Measurements from ENCODE around the gene TMEM150A.
"Not testable (repeated sequence)": the region's sequence is repeated elsewhere in the genome, so short reads cannot be mapped to it uniquely, and the experiment has no call there.

The TMEM150A gene

DNA sequence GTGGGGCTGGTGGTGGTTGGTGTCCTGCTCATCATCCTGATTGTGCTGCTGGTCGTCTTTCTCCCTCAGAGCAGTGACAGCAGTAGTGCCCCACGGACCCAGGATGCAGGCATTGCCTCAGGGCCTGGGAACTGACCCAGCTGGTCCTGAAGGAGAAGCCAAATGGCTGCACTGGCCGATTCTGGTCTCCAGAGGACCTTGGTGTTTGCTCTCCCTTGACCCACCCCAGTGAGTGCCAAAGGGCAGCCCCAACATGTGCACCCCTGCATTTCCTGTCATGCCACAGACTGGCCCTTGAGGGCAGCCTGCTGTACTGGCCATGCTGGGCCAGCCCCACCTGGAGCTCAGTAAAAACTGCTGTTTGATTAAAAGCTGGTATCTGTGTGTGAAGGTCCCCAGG lies 9.5 kb downstream of the TMEM150A start:
- peaks cover 15% of the 10 kb centered on the region for H3K79me2 ChIP-seq (ENCODE audit: insufficient read depth, low read length)
- H3F3A ChIP-seq (ENCODE audit: insufficient read depth): no peaks in the 10 kb centered on the region
- no peak overlapping the region for H3K9ac ChIP-seq (ENCODE audit: low read length)
- no peak overlapping the region for H3K4me2 ChIP-seq (ENCODE audit: low read depth, low read length, poor library complexity, severe bottlenecking)
- H3K9me2 ChIP-seq (replicated peaks; ENCODE audit: insufficient read depth, low read length): no peaks in the 10 kb centered on the region
- H3K36me3 ChIP-seq (ENCODE audit: low read length): no peaks in the 10 kb centered on the region
- no peaks in the 10 kb centered on the region for H3K27me3 ChIP-seq (ENCODE audit: low read length)
- H3K4me3 ChIP-seq (ENCODE audit: insufficient read depth, low read length, poor library complexity, severe bottlenecking): no peak overlapping the region
- no peaks in the 10 kb centered on the region for H4K20me1 ChIP-seq (ENCODE audit: low read depth, low read length)
- H3K27ac ChIP-seq (ENCODE audit: low read depth, low read length): no peak overlapping the region
- H3K9me3 ChIP-seq (ENCODE audit: insufficient read depth, low read length): no peaks in the 10 kb centered on the region
- TF ChIP-seq, protein P1, sequence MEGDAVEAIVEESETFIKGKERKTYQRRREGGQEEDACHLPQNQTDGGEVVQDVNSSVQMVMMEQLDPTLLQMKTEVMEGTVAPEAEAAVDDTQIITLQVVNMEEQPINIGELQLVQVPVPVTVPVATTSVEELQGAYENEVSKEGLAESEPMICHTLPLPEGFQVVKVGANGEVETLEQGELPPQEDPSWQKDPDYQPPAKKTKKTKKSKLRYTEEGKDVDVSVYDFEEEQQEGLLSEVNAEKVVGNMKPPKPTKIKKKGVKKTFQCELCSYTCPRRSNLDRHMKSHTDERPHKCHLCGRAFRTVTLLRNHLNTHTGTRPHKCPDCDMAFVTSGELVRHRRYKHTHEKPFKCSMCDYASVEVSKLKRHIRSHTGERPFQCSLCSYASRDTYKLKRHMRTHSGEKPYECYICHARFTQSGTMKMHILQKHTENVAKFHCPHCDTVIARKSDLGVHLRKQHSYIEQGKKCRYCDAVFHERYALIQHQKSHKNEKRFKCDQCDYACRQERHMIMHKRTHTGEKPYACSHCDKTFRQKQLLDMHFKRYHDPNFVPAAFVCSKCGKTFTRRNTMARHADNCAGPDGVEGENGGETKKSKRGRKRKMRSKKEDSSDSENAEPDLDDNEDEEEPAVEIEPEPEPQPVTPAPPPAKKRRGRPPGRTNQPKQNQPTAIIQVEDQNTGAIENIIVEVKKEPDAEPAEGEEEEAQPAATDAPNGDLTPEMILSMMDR (IDR thresholded peaks at IDR 0.05; ENCODE audit: insufficient read depth, low read length, poor library complexity, severe bottlenecking): no peak
- TF ChIP-seq EZH2phosphoT487 (conservative IDR thresholded peaks at IDR 0.05; ENCODE audit: low read length): no peak
- H2AFZ ChIP-seq (ENCODE audit: low read depth, low read length, severe bottlenecking): no peak overlapping the region

DNA sequence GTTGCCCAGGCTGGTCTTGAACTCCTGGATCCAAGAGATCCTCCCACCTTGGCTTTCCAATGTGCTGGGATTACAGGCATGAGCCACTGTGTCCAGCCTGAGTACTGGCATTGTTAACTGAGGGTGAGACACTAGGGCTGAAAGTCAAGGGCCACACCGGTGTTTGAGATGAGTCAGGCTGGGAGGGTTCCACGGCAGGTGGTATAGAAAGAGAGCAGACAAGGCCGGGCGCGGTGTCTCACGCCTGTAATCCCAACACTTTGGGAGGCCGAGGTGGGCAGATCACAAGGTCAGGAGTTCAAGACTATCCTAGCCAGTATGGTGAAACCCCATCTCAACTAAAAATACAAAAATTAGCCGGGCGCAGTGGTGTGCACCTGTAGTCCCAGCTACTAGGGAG lies 10.2 kb downstream of the TMEM150A start:
- H3K9ac ChIP-seq (ENCODE audit: low read length); H3K9me2 ChIP-seq (replicated peaks; ENCODE audit: insufficient read depth, low read length); H3F3A ChIP-seq (ENCODE audit: insufficient read depth); H3K4me2 ChIP-seq (ENCODE audit: low read depth, low read length, poor library complexity, severe bottlenecking); H3K27ac ChIP-seq (ENCODE audit: low read depth, low read length); H2AFZ ChIP-seq (ENCODE audit: low read depth, low read length, severe bottlenecking); H3K4me3 ChIP-seq (ENCODE audit: insufficient read depth, low read length, poor library complexity, severe bottlenecking); H3K36me3 ChIP-seq (ENCODE audit: low read length); H3K27me3 ChIP-seq (ENCODE audit: low read length); H4K20me1 ChIP-seq (ENCODE audit: low read depth, low read length); H3K9me3 ChIP-seq (ENCODE audit: insufficient read depth, low read length): not testable (repeated sequence)
- peaks cover 15% of the 10 kb centered on the region for H3K79me2 ChIP-seq (ENCODE audit: insufficient read depth, low read length)

DNA sequence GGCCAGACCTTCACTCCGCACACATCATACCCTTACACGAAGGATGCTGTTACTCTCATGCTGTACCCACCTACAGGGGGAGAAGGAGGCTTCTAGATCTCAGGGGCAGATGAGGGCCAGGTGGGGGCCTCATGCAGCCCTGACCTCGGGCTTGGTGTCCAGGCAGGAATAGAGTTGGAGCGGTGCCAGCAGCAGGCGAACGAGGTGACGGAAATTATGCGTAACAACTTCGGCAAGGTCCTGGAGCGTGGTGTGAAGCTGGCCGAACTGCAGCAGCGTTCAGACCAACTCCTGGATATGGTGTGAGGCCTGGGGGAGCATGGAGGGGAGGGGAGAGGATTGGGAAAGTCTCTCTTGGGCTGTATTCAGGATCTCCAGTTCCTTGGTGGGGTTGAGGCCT lies 10.9 kb downstream of the TMEM150A start:
- no peak overlapping the region for H3K9ac ChIP-seq (ENCODE audit: low read length)
- H3K9me3 ChIP-seq (ENCODE audit: insufficient read depth, low read length): no peaks in the 10 kb centered on the region
- H3K27me3 ChIP-seq (ENCODE audit: low read length): no peaks in the 10 kb centered on the region
- H3K27ac ChIP-seq (ENCODE audit: low read depth, low read length): no peak overlapping the region
- no peaks in the 10 kb centered on the region for H3K36me3 ChIP-seq (ENCODE audit: low read length)
- no peak overlapping the region for H3K4me3 ChIP-seq (ENCODE audit: insufficient read depth, low read length, poor library complexity, severe bottlenecking)
- TF ChIP-seq, protein P1 (IDR thresholded peaks at IDR 0.05; ENCODE audit: insufficient read depth, low read length, poor library complexity, severe bottlenecking): no peak
- TF ChIP-seq EZH2phosphoT487 (conservative IDR thresholded peaks at IDR 0.05; ENCODE audit: low read length): no peak
- no peaks in the 10 kb centered on the region for H4K20me1 ChIP-seq (ENCODE audit: low read depth, low read length)
- no peaks in the 10 kb centered on the region for H3K9me2 ChIP-seq (replicated peaks; ENCODE audit: insufficient read depth, low read length)
- peaks cover 9% of the 10 kb centered on the region for H3K79me2 ChIP-seq (ENCODE audit: insufficient read depth, low read length)
- H3F3A ChIP-seq (ENCODE audit: insufficient read depth): no peaks in the 10 kb centered on the region
- no peak overlapping the region for H2AFZ ChIP-seq (ENCODE audit: low read depth, low read length, severe bottlenecking)
- H3K4me2 ChIP-seq (ENCODE audit: low read depth, low read length, poor library complexity, severe bottlenecking): no peak overlapping the region

DNA sequence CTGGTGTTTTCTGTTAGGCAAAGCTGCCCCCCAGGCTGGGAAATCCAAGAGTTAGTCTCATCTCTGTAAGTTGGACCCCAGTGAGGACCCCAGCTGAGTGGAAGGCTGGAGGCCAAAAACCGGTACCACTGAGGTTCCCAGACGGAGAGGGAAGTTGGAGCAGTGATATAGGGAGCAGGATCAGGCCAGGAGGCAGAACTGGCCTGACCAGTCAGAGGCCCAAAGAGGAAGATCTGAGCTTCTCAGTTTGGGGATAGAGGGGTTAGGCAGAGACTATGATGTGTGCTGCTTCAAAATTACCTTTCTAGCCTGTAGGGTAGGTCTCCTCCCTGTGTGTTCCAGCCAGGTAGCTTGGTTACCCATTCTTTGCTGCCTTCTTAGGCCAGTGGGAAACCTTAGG lies 11.5 kb downstream of the TMEM150A start:
- H3F3A ChIP-seq (ENCODE audit: insufficient read depth): no peaks in the 10 kb centered on the region
- no peak overlapping the region for H3K4me2 ChIP-seq (ENCODE audit: low read depth, low read length, poor library complexity, severe bottlenecking)
- peaks cover 3% of the 10 kb centered on the region; the same call in 1 of the 2 replicates for H3K79me2 ChIP-seq (ENCODE audit: insufficient read depth, low read length)
- H3K27ac ChIP-seq (ENCODE audit: low read depth, low read length): no peak overlapping the region
- no peak overlapping the region for H2AFZ ChIP-seq (ENCODE audit: low read depth, low read length, severe bottlenecking)
- no peaks in the 10 kb centered on the region for H3K9me3 ChIP-seq (ENCODE audit: insufficient read depth, low read length)
- no peaks in the 10 kb centered on the region for H3K36me3 ChIP-seq (ENCODE audit: low read length)
- no peaks in the 10 kb centered on the region for H3K27me3 ChIP-seq (ENCODE audit: low read length)
- H4K20me1 ChIP-seq (ENCODE audit: low read depth, low read length): no peaks in the 10 kb centered on the region
- no peak overlapping the region for H3K9ac ChIP-seq (ENCODE audit: low read length)
- H3K9me2 ChIP-seq (replicated peaks; ENCODE audit: insufficient read depth, low read length): no peaks in the 10 kb centered on the region
- TF ChIP-seq EZH2phosphoT487 (conservative IDR thresholded peaks at IDR 0.05; ENCODE audit: low read length): no peak
- TF ChIP-seq, protein P1 (IDR thresholded peaks at IDR 0.05; ENCODE audit: insufficient read depth, low read length, poor library complexity, severe bottlenecking): no peak
- no peak overlapping the region for H3K4me3 ChIP-seq (ENCODE audit: insufficient read depth, low read length, poor library complexity, severe bottlenecking)
